Peyer's patch (tissue), 4 donors: ENCODE results near the gene MYOM3.

Experiments
- CTCF ChIP-seq, 6 experiments: fragments of 450-650 bp in 4 of 6; fragments of 200-600 bp in 2 of 6; sonication (generic) in 1 of 6; IDR thresholded peaks; one replicate each; pipeline ENCODE4 v1.5.1; 2017 to 2019; ENCODE audit warnings: antibody characterized with exemption in 6 of 6, mild to moderate bottlenecking in 3 of 6, moderate library complexity in 1 of 6
- POLR2A ChIP-seq, 2 donors: fragments of 450-650 bp; IDR thresholded peaks; one replicate each; pipeline ENCODE4 v1.5.1; 2017; ENCODE audit warnings: antibody characterized with exemption in 2 of 2, mild to moderate bottlenecking in 2 of 2, moderate library complexity in 2 of 2

- TF ChIP-seq CTCF (IDR thresholded peaks at IDR 0.05) (peak in 1 of 6 experiments; percentile 10), POLR2A (IDR thresholded peaks at IDR 0.05) (peak; percentile 78 to 92)
Measured at GRCh38 chr1:24142546-24143534, 30.9 kb upstream of the MYOM3 start, which contains the start of gene IL22RA1.
